Fibroblast of lung (primary cell): ENCODE measurements around the gene CREB5.

Experiments
- EZH2 ChIP-seq: IDR thresholded peaks from 2 replicates; pipeline ENCODE4 v1.5.1; 2012; ENCODE audit warnings: low read length, control low read depth, mild to moderate bottlenecking; ENCODE audit errors: missing control alignments
- TF ChIP-seq, protein P1 (sequence below), 2 donors: IDR thresholded peaks in 1 of 2; conservative IDR thresholded peaks in 1 of 2; 1 replicate in 1 of 2; 2 replicates in 1 of 2; pipeline ENCODE4 v1.5.1; 2011 to 2012; ENCODE audit warnings: low read length in 2 of 2, control low read depth in 1 of 2, inconsistent platforms in 1 of 2, low read depth in 1 of 2, mild to moderate bottlenecking in 1 of 2

- TF ChIP-seq, protein P1, sequence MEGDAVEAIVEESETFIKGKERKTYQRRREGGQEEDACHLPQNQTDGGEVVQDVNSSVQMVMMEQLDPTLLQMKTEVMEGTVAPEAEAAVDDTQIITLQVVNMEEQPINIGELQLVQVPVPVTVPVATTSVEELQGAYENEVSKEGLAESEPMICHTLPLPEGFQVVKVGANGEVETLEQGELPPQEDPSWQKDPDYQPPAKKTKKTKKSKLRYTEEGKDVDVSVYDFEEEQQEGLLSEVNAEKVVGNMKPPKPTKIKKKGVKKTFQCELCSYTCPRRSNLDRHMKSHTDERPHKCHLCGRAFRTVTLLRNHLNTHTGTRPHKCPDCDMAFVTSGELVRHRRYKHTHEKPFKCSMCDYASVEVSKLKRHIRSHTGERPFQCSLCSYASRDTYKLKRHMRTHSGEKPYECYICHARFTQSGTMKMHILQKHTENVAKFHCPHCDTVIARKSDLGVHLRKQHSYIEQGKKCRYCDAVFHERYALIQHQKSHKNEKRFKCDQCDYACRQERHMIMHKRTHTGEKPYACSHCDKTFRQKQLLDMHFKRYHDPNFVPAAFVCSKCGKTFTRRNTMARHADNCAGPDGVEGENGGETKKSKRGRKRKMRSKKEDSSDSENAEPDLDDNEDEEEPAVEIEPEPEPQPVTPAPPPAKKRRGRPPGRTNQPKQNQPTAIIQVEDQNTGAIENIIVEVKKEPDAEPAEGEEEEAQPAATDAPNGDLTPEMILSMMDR (conservative IDR thresholded peaks at IDR 0.05 in 1 of 2, IDR thresholded peaks at IDR 0.05 in 1 of 2; ENCODE audit: low read depth in 1 of 2, low read length in 2 of 2), result no peak
- TF ChIP-seq EZH2, result no peak
Observed at GRCh38 chr7:28530175-28530802, 118.0 kb downstream of the CREB5 start.
